ENCODE results near the gene C11orf68. TPM values are rescaled to one million over a fixed set of nuclear protein-coding genes. Genes with fewer than 3 reads are reported as not detected.

Gene C11orf68
- total and polyA plus RNA-seq, 9 of the 15 experiments (the other 6 are each of a cell fraction or from before 2014, with no cell fraction given), result 3.6 to 35.9 (median 12.8) TPM

GRCh38 chr11:65941720-65942310 is 23.0 kb upstream of the C11orf68 start:
- FAIRE-seq (no peak), DNase-seq (ENCODE audit: extremely low read depth in 1 of 4, low spot score in 3 of 4) (no peak), ATAC-seq (peak; percentile 6; the same call in 1 of the 3 replicates)
- H4K20me1 ChIP-seq (replicated peaks; ENCODE audit: control insufficient read depth, insufficient read depth, low read length), result 0 out of 2 replicates have a peak, but pooled peaks cover 4% of the 10 kb centered on the region
- intact Hi-C loops (cut with micrococcal nuclease), result no loop called here
- peak overlapping the region; percentile 62 for H2AFZ ChIP-seq (ENCODE audit: low read depth, low read length)
- H3K4me2 ChIP-seq (ENCODE audit: insufficient read depth, low read length), result peak overlapping the region; percentile 58
- no peak overlapping the region; the same call in 2 of the 3 replicates for H3K27ac ChIP-seq (ENCODE audit: extremely low read depth, low read depth, low read length)
- CTCF ChIA-PET (ENCODE audit: low intra/inter-chr PET ratio), result no interaction called here
- 17% methylated on average over 9 of the region's 9 CpGs for WGBS (ENCODE audit: insufficient coverage, low coverage, missing lambda C conversion rate)
- no peaks in the 10 kb centered on the region for H3K9me3 ChIP-seq (replicated peaks; ENCODE audit: control insufficient read depth, insufficient read depth, low read depth, low read length)
- no peak overlapping the region for H3K4me3 ChIP-seq
- H3K9me1 ChIP-seq (ENCODE audit: control insufficient read depth, insufficient read depth, low read length), result no peaks in the 10 kb centered on the region
- no TSS peak for BruUV-seq (replicated peaks)
- POLR2A ChIA-PET, result no interaction called here
- peak overlapping the region in 1 of 2 experiments; percentile 13; a peak in 1 of 4 replicates for H3K9ac ChIP-seq (ENCODE audit: insufficient read depth in 1 of 2, low read depth in 2 of 2, low read length in 2 of 2)
- in situ Hi-C loops (cut with MboI), result no loop called here
- no peaks in the 10 kb centered on the region for H3K36me3 ChIP-seq (ENCODE audit: control insufficient read depth, insufficient read depth, low read length)
- no peaks in the 10 kb centered on the region for H3K79me2 ChIP-seq (ENCODE audit: control insufficient read depth, insufficient read depth, low read length)
- no peaks in the 10 kb centered on the region for H3K27me3 ChIP-seq (ENCODE audit: control insufficient read depth in 2 of 2, insufficient read depth in 2 of 2, low read length in 2 of 2)
- peaks cover 12 to 26% of the 10 kb centered on the region in 2 experiments; a peak in 4 of 5 replicates for H3K4me1 ChIP-seq (replicated peaks in 1 of 2; ENCODE audit: control insufficient read depth in 2 of 2, insufficient read depth in 2 of 2, low read length in 2 of 2)
- TF ChIP-seq ARNT (IDR thresholded peaks at IDR 0.05), result 0 out of 4 replicates have a peak, but pooled peaks of 1 of the 2 experiments have one; percentile 13
- 0 out of 4 replicates have a peak, but pooled peaks of 1 of the 2 experiments have one; percentile 9 for TF ChIP-seq FOXK2 (conservative IDR thresholded peaks at IDR 0.05 in 1 of 2, IDR thresholded peaks at IDR 0.05 in 1 of 2; ENCODE audit: low read depth in 2 of 2)
- TF ChIP-seq, protein P1, sequence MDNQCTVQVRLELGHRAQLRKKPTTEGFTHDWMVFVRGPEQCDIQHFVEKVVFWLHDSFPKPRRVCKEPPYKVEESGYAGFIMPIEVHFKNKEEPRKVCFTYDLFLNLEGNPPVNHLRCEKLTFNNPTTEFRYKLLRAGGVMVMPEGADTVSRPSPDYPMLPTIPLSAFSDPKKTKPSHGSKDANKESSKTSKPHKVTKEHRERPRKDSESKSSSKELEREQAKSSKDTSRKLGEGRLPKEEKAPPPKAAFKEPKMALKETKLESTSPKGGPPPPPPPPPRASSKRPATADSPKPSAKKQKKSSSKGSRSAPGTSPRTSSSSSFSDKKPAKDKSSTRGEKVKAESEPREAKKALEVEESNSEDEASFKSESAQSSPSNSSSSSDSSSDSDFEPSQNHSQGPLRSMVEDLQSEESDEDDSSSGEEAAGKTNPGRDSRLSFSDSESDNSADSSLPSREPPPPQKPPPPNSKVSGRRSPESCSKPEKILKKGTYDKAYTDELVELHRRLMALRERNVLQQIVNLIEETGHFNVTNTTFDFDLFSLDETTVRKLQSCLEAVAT (IDR thresholded peaks at IDR 0.05), result 0 out of 4 replicates have a peak, but pooled peaks of 1 of the 2 experiments have one; percentile 5
- TF ChIP-seq, protein P2, sequence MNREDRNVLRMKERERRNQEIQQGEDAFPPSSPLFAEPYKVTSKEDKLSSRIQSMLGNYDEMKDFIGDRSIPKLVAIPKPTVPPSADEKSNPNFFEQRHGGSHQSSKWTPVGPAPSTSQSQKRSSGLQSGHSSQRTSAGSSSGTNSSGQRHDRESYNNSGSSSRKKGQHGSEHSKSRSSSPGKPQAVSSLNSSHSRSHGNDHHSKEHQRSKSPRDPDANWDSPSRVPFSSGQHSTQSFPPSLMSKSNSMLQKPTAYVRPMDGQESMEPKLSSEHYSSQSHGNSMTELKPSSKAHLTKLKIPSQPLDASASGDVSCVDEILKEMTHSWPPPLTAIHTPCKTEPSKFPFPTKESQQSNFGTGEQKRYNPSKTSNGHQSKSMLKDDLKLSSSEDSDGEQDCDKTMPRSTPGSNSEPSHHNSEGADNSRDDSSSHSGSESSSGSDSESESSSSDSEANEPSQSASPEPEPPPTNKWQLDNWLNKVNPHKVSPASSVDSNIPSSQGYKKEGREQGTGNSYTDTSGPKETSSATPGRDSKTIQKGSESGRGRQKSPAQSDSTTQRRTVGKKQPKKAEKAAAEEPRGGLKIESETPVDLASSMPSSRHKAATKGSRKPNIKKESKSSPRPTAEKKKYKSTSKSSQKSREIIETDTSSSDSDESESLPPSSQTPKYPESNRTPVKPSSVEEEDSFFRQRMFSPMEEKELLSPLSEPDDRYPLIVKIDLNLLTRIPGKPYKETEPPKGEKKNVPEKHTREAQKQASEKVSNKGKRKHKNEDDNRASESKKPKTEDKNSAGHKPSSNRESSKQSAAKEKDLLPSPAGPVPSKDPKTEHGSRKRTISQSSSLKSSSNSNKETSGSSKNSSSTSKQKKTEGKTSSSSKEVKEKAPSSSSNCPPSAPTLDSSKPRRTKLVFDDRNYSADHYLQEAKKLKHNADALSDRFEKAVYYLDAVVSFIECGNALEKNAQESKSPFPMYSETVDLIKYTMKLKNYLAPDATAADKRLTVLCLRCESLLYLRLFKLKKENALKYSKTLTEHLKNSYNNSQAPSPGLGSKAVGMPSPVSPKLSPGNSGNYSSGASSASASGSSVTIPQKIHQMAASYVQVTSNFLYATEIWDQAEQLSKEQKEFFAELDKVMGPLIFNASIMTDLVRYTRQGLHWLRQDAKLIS (CRISPR knock-in tag; IDR thresholded peaks at IDR 0.05), result 0 out of 2 replicates have a peak, but pooled peaks have one; percentile 62
- peak; percentile 5; the same call in 1 of the 2 replicates for TF ChIP-seq SOX6 (IDR thresholded peaks at IDR 0.05)
- TF ChIP-seq BMI1 (IDR thresholded peaks at IDR 0.05; ENCODE audit: low read length), result no peak
- peak; percentile 21; the same call in 1 of the 2 replicates for TF ChIP-seq DPF2 (IDR thresholded peaks at IDR 0.05)
- no peak for TF ChIP-seq TGIF2 (CRISPR knock-in tag; IDR thresholded peaks at IDR 0.05)
- no peak for TF ChIP-seq ZFP36 (IDR thresholded peaks at IDR 0.05; ENCODE audit: low read depth, low read length, partially characterized antibody)
- 0 out of 2 replicates have a peak, but pooled peaks have one; percentile 8 for TF ChIP-seq SMARCE1 (IDR thresholded peaks at IDR 0.05)
- TF ChIP-seq NR2C2 (CRISPR knock-in tag; IDR thresholded peaks at IDR 0.05), result 0 out of 2 replicates have a peak, but pooled peaks have one; percentile 20
- no peak for TF ChIP-seq NR2C2 (tag; IDR thresholded peaks at IDR 0.05)
- 0 out of 2 replicates have a peak, but pooled peaks have one; percentile 19 for TF ChIP-seq ZNF384 (IDR thresholded peaks at IDR 0.05; ENCODE audit: low read depth, low read length)
